Mononuclear cell (primary cell): ENCODE data around the gene CEP250. TPM values are rescaled to one million over a fixed set of nuclear protein-coding genes. Genes with fewer than 3 reads are reported as not detected.

Experiments
- H3K27me3 ChIP-seq: 2 replicates; pipeline ENCODE4 v1.6.0; 2011; ENCODE audit warnings: low read length, control low read depth; ENCODE audit not compliant: insufficient read depth
- H3K4me1 ChIP-seq: 2 replicates; pipeline ENCODE4 v1.5.1; 2011; ENCODE audit warnings: mild to moderate bottlenecking, low read length, control low read depth; ENCODE audit not compliant: insufficient read depth
- H3K4me3 ChIP-seq: 2 replicates; pipeline ENCODE4 v1.5.1; 2011; ENCODE audit warnings: mild to moderate bottlenecking, low read length, moderate library complexity
- H3K9me3 ChIP-seq: 2 replicates; pipeline ENCODE4 v1.5.1; 2011; ENCODE audit warnings: low read depth, mild to moderate bottlenecking, control low read depth, low read length
- total RNA-seq: library from RNA; depleted of rRNA; stranded (reverse); fragments of >200 nt; gene quantifications from one replicate; pipeline ENCODE4 v1.2.3, GENCODE V29; 2012

The CEP250 gene
- total RNA-seq, 1 donor: 10.7 TPM

GRCh38 chr20:35568645-35569044 is 113.2 kb downstream of the CEP250 start:
- no peaks in the 10 kb centered on the region for H3K27me3 ChIP-seq
- H3K4me1 ChIP-seq: no peaks in the 10 kb centered on the region
- H3K9me3 ChIP-seq: no peaks in the 10 kb centered on the region
- no peak overlapping the region for H3K4me3 ChIP-seq

Other genes starting within 250 kb of the CEP250 start
- gene MMP24, start 228.9 kb upstream of the CEP250 start, total RNA-seq: not detected
- 20.1 TPM for gene MMP24OS, start 177.5 kb upstream of the CEP250 start, total RNA-seq
- gene EIF6, start 170.8 kb upstream of the CEP250 start, total RNA-seq: 33.9 TPM
- gene FAM83C, start 163.2 kb upstream of the CEP250 start, total RNA-seq: not detected
- 10.4 TPM for gene UQCC1, start 43.6 kb upstream of the CEP250 start, total RNA-seq
- gene GDF5, start 17.4 kb upstream of the CEP250 start, total RNA-seq: not detected
- gene C20orf173, start 74.1 kb downstream of the CEP250 start, total RNA-seq: not detected
- 217 TPM for gene ERGIC3, start 86.5 kb downstream of the CEP250 start, total RNA-seq
- 5.9 TPM for gene SPAG4, start 160.2 kb downstream of the CEP250 start, total RNA-seq
- 74.5 TPM for gene CPNE1, start 209.3 kb downstream of the CEP250 start, total RNA-seq
- 55.7 TPM for gene RBM12, start 209.3 kb downstream of the CEP250 start, total RNA-seq
- 7.1 TPM for gene NFS1, start 243.8 kb downstream of the CEP250 start, total RNA-seq
- 26.1 TPM for gene ROMO1, start 243.8 kb downstream of the CEP250 start, total RNA-seq